HepG2 (cell line): ENCODE measurements around the gene OSER1. TPM values are rescaled to one million over a fixed set of nuclear protein-coding genes. Genes with fewer than 3 reads are reported as not detected.
A peak's percentile ranks its signal among the peaks of the same experiment; 100 is the strongest.

Source experiments
- ZNF207 ChIP-seq: fragments of 450-650 bp; IDR thresholded peaks from 2 replicates; pipeline ENCODE4 v1.6.1; 2016; ENCODE audit warnings: antibody characterized with exemption, borderline replicate concordance
- polyA plus RNA-seq, 8 experiments: library from polyadenylated mRNA; depleted of rRNA in 3 of 8; stranded (reverse) in 7 of 8; unstranded in 1 of 8; fragments of >200 nt; fragmentation: Illumina TruSeq in 4 of 8; extraction: Trizol in 4 of 8; gene quantifications; 2 replicates each; pipeline versions ENCODE4 v1.2.1 to v1.2.3, GENCODE V29; 2011 to 2016; ENCODE audit warnings: low read depth in 4 of 8, missing spikeins in 1 of 8, mixed read lengths in 1 of 8; ENCODE audit not compliant: insufficient read depth in 1 of 8
- total RNA-seq, 5 experiments: library from RNA; depleted of rRNA; stranded (reverse); fragments of >200 nt; fragmentation: Illumina TruSeq; extraction: Trizol; gene quantifications; 2 replicates each; pipeline ENCODE4 v1.2.3, GENCODE V29; 2016; ENCODE audit warnings: low read depth in 1 of 5
- TF ChIP-seq, protein P1 (sequence below): sonication (generic); formaldehyde crosslinking; IDR thresholded peaks from 2 replicates; pipeline ENCODE4 v1.9.0; 2021; ENCODE audit warnings: mild to moderate bottlenecking, missing genetic modification reagents
- TF ChIP-seq, protein P2 (sequence below): IDR thresholded peaks from 2 replicates; pipeline ENCODE4 v1.4.0; 2020; ENCODE audit warnings: mild to moderate bottlenecking, missing genetic modification reagents

Gene OSER1
- total and polyA plus RNA-seq, 2 of the 13 experiments (the other 11 are each of a cell fraction or from before 2014, with no cell fraction given): 71.2 to 71.5 TPM

DNA sequence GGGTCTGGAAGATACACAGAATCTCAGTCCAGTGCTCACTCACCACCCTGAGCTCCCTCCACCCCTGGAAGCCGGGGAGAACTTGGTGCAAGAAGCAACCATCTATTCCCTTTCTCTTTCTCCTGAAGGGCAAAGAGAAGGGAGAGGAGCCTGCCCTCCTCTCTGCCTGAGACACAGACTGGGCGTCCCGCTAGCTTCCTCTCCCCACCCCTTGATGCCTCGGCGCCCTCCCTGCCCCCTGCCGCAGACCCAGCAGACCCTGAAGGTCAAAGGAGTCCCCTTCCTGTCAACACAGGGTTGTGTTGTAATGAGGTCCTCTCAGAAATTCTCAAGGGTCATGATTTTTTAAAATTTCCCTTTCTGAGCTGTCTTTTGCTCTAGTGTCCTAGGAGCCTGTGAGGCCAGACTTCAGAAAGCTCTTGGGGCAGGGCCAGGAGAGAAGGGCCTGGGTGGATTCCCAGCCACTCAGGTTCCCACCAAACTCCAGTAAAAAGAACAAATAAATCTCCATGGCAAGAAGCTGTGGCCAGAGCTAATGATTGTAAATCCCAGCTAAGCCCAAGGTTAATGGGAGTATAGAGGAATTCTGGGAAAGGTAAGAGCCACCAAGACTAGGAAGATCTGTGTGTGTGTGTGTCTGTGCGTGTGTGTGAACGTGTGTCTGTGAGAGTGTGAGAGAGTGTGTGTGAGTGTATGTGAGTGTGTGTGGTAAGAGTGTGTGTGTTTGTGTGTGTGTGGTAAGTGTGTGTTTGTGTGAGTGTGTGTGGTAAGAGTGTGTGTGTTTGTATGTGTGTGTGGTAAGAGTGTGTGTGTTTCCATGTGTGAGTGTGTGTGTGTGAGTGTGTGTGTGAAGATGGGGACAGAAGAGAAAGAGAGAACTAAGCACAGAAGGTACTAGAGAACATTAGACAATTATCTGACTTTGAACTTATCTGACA is 22.5 kb downstream of the OSER1 start (continued):
- TF ChIP-seq, protein P1, sequence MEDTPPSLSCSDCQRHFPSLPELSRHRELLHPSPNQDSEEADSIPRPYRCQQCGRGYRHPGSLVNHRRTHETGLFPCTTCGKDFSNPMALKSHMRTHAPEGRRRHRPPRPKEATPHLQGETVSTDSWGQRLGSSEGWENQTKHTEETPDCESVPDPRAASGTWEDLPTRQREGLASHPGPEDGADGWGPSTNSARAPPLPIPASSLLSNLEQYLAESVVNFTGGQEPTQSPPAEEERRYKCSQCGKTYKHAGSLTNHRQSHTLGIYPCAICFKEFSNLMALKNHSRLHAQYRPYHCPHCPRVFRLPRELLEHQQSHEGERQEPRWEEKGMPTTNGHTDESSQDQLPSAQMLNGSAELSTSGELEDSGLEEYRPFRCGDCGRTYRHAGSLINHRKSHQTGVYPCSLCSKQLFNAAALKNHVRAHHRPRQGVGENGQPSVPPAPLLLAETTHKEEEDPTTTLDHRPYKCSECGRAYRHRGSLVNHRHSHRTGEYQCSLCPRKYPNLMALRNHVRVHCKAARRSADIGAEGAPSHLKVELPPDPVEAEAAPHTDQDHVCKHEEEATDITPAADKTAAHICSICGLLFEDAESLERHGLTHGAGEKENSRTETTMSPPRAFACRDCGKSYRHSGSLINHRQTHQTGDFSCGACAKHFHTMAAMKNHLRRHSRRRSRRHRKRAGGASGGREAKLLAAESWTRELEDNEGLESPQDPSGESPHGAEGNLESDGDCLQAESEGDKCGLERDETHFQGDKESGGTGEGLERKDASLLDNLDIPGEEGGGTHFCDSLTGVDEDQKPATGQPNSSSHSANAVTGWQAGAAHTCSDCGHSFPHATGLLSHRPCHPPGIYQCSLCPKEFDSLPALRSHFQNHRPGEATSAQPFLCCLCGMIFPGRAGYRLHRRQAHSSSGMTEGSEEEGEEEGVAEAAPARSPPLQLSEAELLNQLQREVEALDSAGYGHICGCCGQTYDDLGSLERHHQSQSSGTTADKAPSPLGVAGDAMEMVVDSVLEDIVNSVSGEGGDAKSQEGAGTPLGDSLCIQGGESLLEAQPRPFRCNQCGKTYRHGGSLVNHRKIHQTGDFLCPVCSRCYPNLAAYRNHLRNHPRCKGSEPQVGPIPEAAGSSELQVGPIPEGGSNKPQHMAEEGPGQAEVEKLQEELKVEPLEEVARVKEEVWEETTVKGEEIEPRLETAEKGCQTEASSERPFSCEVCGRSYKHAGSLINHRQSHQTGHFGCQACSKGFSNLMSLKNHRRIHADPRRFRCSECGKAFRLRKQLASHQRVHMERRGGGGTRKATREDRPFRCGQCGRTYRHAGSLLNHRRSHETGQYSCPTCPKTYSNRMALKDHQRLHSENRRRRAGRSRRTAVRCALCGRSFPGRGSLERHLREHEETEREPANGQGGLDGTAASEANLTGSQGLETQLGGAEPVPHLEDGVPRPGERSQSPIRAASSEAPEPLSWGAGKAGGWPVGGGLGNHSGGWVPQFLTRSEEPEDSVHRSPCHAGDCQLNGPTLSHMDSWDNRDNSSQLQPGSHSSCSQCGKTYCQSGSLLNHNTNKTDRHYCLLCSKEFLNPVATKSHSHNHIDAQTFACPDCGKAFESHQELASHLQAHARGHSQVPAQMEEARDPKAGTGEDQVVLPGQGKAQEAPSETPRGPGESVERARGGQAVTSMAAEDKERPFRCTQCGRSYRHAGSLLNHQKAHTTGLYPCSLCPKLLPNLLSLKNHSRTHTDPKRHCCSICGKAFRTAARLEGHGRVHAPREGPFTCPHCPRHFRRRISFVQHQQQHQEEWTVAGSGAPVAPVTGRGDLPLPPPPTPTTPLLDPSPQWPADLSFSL (CRISPR knock-in tag): peak; percentile 99
- TF ChIP-seq, protein P2, sequence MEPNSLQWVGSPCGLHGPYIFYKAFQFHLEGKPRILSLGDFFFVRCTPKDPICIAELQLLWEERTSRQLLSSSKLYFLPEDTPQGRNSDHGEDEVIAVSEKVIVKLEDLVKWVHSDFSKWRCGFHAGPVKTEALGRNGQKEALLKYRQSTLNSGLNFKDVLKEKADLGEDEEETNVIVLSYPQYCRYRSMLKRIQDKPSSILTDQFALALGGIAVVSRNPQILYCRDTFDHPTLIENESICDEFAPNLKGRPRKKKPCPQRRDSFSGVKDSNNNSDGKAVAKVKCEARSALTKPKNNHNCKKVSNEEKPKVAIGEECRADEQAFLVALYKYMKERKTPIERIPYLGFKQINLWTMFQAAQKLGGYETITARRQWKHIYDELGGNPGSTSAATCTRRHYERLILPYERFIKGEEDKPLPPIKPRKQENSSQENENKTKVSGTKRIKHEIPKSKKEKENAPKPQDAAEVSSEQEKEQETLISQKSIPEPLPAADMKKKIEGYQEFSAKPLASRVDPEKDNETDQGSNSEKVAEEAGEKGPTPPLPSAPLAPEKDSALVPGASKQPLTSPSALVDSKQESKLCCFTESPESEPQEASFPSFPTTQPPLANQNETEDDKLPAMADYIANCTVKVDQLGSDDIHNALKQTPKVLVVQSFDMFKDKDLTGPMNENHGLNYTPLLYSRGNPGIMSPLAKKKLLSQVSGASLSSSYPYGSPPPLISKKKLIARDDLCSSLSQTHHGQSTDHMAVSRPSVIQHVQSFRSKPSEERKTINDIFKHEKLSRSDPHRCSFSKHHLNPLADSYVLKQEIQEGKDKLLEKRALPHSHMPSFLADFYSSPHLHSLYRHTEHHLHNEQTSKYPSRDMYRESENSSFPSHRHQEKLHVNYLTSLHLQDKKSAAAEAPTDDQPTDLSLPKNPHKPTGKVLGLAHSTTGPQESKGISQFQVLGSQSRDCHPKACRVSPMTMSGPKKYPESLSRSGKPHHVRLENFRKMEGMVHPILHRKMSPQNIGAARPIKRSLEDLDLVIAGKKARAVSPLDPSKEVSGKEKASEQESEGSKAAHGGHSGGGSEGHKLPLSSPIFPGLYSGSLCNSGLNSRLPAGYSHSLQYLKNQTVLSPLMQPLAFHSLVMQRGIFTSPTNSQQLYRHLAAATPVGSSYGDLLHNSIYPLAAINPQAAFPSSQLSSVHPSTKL (CRISPR knock-in tag): 0 out of 2 replicates have a peak, but pooled peaks have one; percentile 37
- TF ChIP-seq ZNF207: peak; percentile 94; the same call in 1 of the 2 replicates
- TF ChIP-seq, all 625 proteins: peak for 49
